ENCODE measurements around the gene TPSG1.

DNA sequence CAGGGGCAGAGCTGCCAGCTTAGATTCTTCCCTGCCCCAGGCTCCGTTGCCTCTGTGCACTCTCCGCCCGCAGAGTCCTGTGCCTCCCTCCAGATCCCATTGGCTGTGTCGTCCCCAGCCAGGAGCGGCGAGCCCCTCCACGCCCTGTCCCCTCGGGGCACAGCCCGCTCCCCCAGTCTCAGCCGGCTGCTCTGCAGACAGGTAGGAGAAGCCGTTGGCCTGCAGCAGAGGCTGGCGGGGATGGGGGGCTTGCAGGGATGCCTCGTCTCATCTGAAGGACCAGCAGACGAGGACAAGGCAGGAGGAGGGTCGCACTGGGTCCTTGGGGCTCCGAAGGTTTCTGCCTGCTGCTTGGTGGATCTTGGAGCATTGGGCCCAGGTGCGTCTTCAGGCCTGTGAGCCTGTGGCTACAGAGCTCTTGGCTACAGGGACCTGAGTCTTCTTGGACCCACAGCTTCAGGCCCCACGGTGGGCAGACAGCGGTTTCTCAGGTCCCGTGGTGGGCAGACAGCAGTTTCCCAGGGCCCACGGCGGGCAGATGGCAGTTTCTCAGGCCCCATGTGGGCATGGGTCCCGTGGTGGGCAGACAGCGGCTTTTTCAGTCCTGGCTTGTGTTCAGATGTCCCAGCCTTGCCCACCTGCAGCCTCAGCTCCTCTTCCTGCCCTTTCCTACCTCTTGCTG is 6.0 kb downstream of the TPSG1 start:
- no peak for TF ChIP-seq POLR2AphosphoS5 (IDR thresholded peaks at IDR 0.05)
- TF ChIP-seq, protein P1, sequence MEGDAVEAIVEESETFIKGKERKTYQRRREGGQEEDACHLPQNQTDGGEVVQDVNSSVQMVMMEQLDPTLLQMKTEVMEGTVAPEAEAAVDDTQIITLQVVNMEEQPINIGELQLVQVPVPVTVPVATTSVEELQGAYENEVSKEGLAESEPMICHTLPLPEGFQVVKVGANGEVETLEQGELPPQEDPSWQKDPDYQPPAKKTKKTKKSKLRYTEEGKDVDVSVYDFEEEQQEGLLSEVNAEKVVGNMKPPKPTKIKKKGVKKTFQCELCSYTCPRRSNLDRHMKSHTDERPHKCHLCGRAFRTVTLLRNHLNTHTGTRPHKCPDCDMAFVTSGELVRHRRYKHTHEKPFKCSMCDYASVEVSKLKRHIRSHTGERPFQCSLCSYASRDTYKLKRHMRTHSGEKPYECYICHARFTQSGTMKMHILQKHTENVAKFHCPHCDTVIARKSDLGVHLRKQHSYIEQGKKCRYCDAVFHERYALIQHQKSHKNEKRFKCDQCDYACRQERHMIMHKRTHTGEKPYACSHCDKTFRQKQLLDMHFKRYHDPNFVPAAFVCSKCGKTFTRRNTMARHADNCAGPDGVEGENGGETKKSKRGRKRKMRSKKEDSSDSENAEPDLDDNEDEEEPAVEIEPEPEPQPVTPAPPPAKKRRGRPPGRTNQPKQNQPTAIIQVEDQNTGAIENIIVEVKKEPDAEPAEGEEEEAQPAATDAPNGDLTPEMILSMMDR (IDR thresholded peaks at IDR 0.05): no peak
